PC-3 (cell line): ENCODE data around the gene LLPH.

Source experiments
- CTCF ChIP-seq: fragments of 300-600 bp; sonication (generic); conservative IDR thresholded peaks from 2 replicates; pipeline ENCODE4 v1.5.1; 2017; ENCODE audit warnings: antibody characterized with exemption, low read depth, mild to moderate bottlenecking, low read length
- EZH2 ChIP-seq: fragments of 300-600 bp; sonication (generic); IDR thresholded peaks from one replicate; pipeline ENCODE4 v1.6.1; 2017; ENCODE audit warnings: antibody characterized with exemption, mild to moderate bottlenecking, low read length; ENCODE audit not compliant: unreplicated experiment
- EZH2phosphoT487 ChIP-seq: fragments of 300-600 bp; sonication (generic); IDR thresholded peaks from 2 replicates; pipeline ENCODE4 v1.6.1; 2018; ENCODE audit warnings: mild to moderate bottlenecking, antibody characterized with exemption, low read length, borderline replicate concordance

GRCh38 chr12:66156654-66157053, 26.1 kb upstream of the LLPH start:
- TF ChIP-seq EZH2, result no peak
- TF ChIP-seq CTCF, result no peak
- TF ChIP-seq EZH2phosphoT487, result no peak
